Measurements from ENCODE around the gene ASPDH.

ASPDH gene

GRCh38 chr19:50516456-50516855, 2.7 kb upstream of the ASPDH start:
- H3K4me1 ChIP-seq, result peaks cover 43% of the 10 kb centered on the region
- no peaks in the 10 kb centered on the region for H4K20me1 ChIP-seq
- no peak overlapping the region for H3K27ac ChIP-seq
- H3K27me3 ChIP-seq, result no peaks in the 10 kb centered on the region
- H3K36me3 ChIP-seq, result peaks cover 20% of the 10 kb centered on the region
- peaks cover 16% of the 10 kb centered on the region for H3K9me3 ChIP-seq
- TF ChIP-seq Cebpa-rat (IDR thresholded peaks at IDR 0.05), result no peak
- no peak overlapping the region for H3K9ac ChIP-seq
- H3K4me3 ChIP-seq, result no peak overlapping the region
- no peak overlapping the region for H3K4me2 ChIP-seq

- H3K4me2 ChIP-seq, result peak overlapping the region; percentile 86
- peaks cover 51% of the 10 kb centered on the region for H3K4me1 ChIP-seq
- H4K20me1 ChIP-seq, result no peaks in the 10 kb centered on the region
- no peaks in the 10 kb centered on the region for H3K27me3 ChIP-seq
- H3K36me3 ChIP-seq, result peaks cover 20% of the 10 kb centered on the region
- no peak overlapping the region for H3K4me3 ChIP-seq
- 0 out of 2 replicates have a peak overlapping the region, but pooled peaks have one; percentile 24 for H3K9ac ChIP-seq
- no peak for TF ChIP-seq Cebpa-rat (IDR thresholded peaks at IDR 0.05)
- peaks cover 16% of the 10 kb centered on the region for H3K9me3 ChIP-seq
- H3K27ac ChIP-seq, result peak overlapping the region; percentile 89
Observed at GRCh38 chr19:50515168-50515561, 1.5 kb upstream of the ASPDH start.

GRCh38 chr19:50514346-50515167, 844 bp upstream of the ASPDH start:
- Histone ChIP-seq H3K27me3 (no peaks in the 10 kb centered on the region), H3K4me3 (peak overlapping the region; percentile 46; the same call in 1 of the 2 replicates), H3K27ac (peak overlapping the region; percentile 89), H3K36me3 (peaks cover 20% of the 10 kb centered on the region), H3K4me1 (peaks cover 57% of the 10 kb centered on the region), H4K20me1 (no peaks in the 10 kb centered on the region), H3K9ac (peak overlapping the region; percentile 46), H3K4me2 (peak overlapping the region; percentile 86), H3K9me3 (peaks cover 16% of the 10 kb centered on the region)
- TF ChIP-seq Cebpa-rat (IDR thresholded peaks at IDR 0.05), result no peak

- no peaks in the 10 kb centered on the region for H4K20me1 ChIP-seq
- H3K27me3 ChIP-seq, result no peaks in the 10 kb centered on the region
- H3K27ac ChIP-seq, result peak overlapping the region; percentile 89; the same call in 1 of the 2 replicates
- peaks cover 71% of the 10 kb centered on the region for H3K4me1 ChIP-seq
- peaks cover 5% of the 10 kb centered on the region for H3K9me3 ChIP-seq
- peaks cover 9% of the 10 kb centered on the region; the same call in 1 of the 2 replicates for H3K36me3 ChIP-seq
- peak overlapping the region; percentile 86 for H3K4me2 ChIP-seq
- TF ChIP-seq Cebpa-rat (IDR thresholded peaks at IDR 0.05), result no peak
- H3K9ac ChIP-seq, result no peak overlapping the region
- no peak overlapping the region for H3K4me3 ChIP-seq
Observed at GRCh38 chr19:50512999-50513745, 541 bp downstream of the ASPDH start.

- H3K4me2 ChIP-seq, result peak overlapping the region; percentile 88
- peak overlapping the region; percentile 69 for H3K4me3 ChIP-seq
- no peaks in the 10 kb centered on the region for H4K20me1 ChIP-seq
- TF ChIP-seq Cebpa-rat (IDR thresholded peaks at IDR 0.05), result no peak
- H3K9ac ChIP-seq, result peak overlapping the region; percentile 80
- peaks cover under 1% of the 10 kb centered on the region; the same call in 1 of the 2 replicates for H3K36me3 ChIP-seq
- peaks cover 79% of the 10 kb centered on the region for H3K4me1 ChIP-seq
- peak overlapping the region; percentile 89 for H3K27ac ChIP-seq
- no peaks in the 10 kb centered on the region for H3K9me3 ChIP-seq
- H3K27me3 ChIP-seq, result no peaks in the 10 kb centered on the region
Observed at GRCh38 chr19:50512112-50512998, 1.4 kb downstream of the ASPDH start.

- no peaks in the 10 kb centered on the region for H3K36me3 ChIP-seq
- peak within 1 kb of the TSS; percentile 69 for H3K4me3 ChIP-seq
- H3K9ac ChIP-seq, result peak within 1 kb of the TSS; percentile 80
- H3K27me3 ChIP-seq, result no peaks in the 10 kb centered on the region
- no peaks in the 10 kb centered on the region for H3K9me3 ChIP-seq
- peaks cover 79% of the 10 kb centered on the region for H3K4me1 ChIP-seq
- no peaks in the 10 kb centered on the region for H4K20me1 ChIP-seq
- peak within 1 kb of the TSS; percentile 89 for H3K27ac ChIP-seq
- peak within 1 kb of the TSS; percentile 88 for H3K4me2 ChIP-seq
- no peak for TF ChIP-seq Cebpa-rat (IDR thresholded peaks at IDR 0.05)
Observed at GRCh38 chr19:50511069-50511822, 2.5 kb downstream of the ASPDH start, which contains the start of gene JOSD2. JOSD2 (minus strand) TSS chr19:50511191; CDS start chr19:50510431, 760 bp downstream.

- Histone ChIP-seq H3K27ac (peak overlapping the region; percentile 89), H3K4me3 (peak overlapping the region; percentile 69), H3K27me3 (no peaks in the 10 kb centered on the region), H3K36me3 (no peaks in the 10 kb centered on the region), H3K9ac (peak overlapping the region; percentile 80), H4K20me1 (no peaks in the 10 kb centered on the region), H3K4me2 (peak overlapping the region; percentile 88), H3K4me1 (peaks cover 78% of the 10 kb centered on the region), H3K9me3 (no peaks in the 10 kb centered on the region)
- no peak for TF ChIP-seq Cebpa-rat (IDR thresholded peaks at IDR 0.05)
Observed at GRCh38 chr19:50510700-50511068, 3.0 kb downstream of the ASPDH start.

GRCh38 chr19:50510121-50510670, 3.5 kb downstream of the ASPDH start:
- Histone ChIP-seq H3K9ac (peak overlapping the region; percentile 80; the same call in 1 of the 2 replicates), H3K4me3 (peak overlapping the region; percentile 69), H3K4me2 (peak overlapping the region; percentile 88), H3K9me3 (no peaks in the 10 kb centered on the region), H4K20me1 (no peaks in the 10 kb centered on the region), H3K4me1 (peaks cover 74% of the 10 kb centered on the region), H3K27me3 (no peaks in the 10 kb centered on the region), H3K36me3 (no peaks in the 10 kb centered on the region), H3K27ac (peak overlapping the region; percentile 89)
- no peak for TF ChIP-seq Cebpa-rat (IDR thresholded peaks at IDR 0.05)

Data from BLaER1 (cell line).